ENCODE data around the gene ABHD16A.

ABHD16A gene

GRCh38 chr6:31689249-31690110 lies 13.6 kb downstream of the ABHD16A start:
- DNase-seq (ENCODE audit: low read depth), result no peak

- no peak for DNase-seq (ENCODE audit: low read depth)
Measured at GRCh38 chr6:31687860-31688693, 15.0 kb downstream of the ABHD16A start.

DNA sequence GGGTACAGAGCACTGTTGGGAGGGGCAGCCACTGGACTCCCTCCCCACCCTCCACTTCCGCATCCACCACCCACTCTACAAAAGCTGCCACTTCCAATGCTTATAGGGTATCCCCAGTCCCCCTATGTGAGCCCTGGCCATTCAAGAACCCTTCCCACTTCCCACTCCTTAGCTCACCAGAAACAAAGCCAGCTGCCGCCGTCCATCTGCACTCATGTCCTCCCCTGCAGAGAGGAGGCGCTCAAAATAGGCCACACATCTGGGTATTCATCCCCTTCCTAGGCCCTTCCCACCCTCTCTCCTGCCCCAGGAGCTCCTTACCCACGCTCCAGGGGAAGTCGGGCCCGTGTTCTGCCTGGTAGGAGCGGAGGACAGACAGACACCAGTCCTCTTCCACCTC lies 15.8 kb downstream of the ABHD16A start:
- DNase-seq (ENCODE audit: low read depth), result no peak

DNA sequence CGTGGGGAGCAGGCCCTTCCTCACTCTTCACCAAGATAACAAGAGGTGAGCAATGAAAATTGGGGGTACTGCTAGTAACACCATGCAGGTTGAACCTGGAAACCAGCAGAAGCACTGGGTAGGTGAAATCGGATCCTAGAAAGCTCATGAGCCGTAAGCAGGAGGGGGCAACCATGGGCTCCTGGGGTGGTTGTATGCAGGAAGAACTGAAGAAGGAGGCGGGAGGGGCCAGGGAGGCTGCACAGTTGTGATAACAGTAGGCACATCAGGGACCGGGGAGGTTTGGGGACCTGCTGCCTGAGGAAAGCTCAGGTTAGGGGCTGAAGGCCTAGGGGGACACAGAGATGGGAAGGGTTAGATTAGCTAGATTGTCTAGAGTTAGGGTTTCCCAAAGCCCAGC lies 16.6 kb downstream of the ABHD16A start:
- DNase-seq (ENCODE audit: low read depth), result no peak

DNA sequence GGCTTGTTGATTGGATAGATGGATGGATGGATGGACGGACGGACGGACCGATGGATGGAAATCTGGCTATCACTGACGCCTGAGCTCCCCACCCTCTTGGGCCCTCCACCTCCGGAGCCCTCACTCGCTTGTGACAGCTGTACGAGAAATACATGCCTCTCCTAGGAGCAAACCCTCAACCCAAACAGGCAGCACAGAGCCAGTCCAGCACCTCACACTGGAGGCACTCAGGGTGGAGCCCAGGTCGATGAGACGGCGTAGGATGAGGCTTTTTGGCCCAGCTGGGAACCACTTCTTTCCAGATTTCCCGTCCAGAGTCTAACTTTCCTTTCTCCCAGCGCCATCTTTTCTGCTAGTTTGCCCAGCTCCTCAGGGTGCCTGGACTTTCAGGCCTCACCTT lies 19.5 kb downstream of the ABHD16A start:
- no peak for DNase-seq (ENCODE audit: low read depth)

DNA sequence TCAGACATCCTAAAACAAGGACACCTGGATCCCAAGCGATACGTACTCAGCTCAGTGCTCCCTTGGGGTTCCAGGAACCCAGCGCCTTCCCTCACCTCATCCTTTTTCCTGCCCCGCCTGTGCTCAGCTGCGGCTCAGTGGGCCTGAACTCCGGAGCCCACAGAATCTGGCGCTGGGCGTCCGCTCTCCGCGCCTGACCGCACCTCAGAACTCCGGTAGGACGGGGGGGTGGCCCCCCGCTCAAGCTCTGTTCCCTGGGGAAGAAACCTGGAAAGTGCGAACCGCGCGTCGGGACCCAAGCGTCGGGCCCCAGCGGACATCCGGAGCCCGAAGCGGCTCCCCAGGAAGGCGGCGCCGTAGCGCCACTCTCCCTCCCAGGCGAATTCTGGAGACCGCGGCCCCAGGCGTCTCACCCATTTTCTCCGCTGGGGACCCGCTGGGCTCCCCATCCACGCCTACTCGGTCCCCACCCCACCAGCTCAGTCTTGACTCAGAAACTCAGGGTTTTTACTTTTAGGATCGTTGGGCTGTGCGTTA lies 21.9 kb downstream of the ABHD16A start:
- peak; percentile 60 for DNase-seq (ENCODE audit: low read depth)

DNA sequence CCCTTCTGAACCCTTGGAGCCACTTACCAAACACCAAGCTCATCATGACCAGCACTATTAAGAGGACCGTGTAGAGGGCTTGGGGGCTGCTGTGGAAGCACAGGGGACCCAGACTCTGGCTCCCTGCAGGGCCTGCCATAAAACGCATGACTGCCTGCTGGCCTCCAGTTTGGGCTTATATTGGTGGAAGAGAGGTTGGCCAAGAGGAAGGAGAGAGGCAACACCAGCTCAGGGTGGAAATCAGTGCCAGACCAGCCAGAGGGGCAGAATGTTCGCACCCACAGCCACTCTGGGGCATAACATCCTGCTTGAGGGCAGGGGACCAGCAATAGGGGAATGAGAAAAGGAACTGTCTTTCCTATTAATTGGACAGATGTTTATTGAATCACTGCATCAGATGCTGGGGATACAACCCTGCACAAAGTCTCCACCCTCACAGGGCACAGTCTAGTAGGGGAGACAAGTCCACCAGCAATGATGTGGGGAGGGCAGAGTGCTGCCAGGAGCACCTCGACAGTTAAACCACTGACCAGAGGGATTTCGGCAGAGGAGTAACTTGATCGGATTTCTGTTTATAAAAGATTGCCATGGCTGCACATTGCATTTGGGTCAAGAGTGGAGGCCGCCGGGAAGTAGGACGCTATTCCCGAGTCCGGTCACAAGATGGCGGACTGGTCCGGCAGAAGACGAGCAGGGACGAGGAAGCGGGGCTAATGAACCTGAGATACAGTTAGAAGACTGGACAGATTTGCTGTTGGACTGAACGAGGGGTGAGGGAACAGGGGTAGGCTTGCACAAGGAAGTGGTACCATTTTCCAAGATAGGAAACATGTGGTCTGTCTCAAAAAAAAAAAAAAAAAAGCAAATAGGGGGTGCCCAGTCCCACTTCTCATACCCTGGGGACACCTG lies 22.6 kb downstream of the ABHD16A start, which contains the start of gene LY6G5C:
LY6G5C (minus strand) TSS at position 842 of the 909 bp plus-strand sequence; CDS start at position 148, 694 bp downstream.
- peak; percentile 90 for DNase-seq (ENCODE audit: low read depth)

GRCh38 chr6:31677955-31678354 lies 25.2 kb downstream of the ABHD16A start:
- no peak for DNase-seq (ENCODE audit: low read depth)

DNA sequence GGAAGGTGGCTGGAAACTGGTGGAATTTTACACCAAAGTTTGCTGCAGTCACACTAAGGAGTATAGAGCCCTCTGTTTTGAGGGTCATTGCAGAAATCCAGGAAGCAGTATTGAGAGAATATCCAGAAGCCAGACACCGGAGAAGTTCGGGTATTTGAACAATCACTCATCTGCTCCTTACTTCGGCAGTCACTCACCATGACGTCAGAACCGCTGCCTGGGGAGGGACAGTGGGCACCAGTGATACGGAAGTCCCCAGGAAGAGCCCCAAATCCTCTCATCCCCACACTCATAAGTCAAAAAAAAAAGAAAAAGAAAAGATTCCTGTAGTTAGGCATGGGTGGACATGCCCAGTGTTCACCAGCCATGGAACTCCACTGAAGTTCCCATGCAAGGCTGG lies 26.2 kb downstream of the ABHD16A start:
- DNase-seq (ENCODE audit: low read depth), result no peak

- DNase-seq (ENCODE audit: low read depth), result no peak
Measured at GRCh38 chr6:31676322-31676903, 26.7 kb downstream of the ABHD16A start.

GRCh38 chr6:31669676-31670075 lies 33.4 kb downstream of the ABHD16A start, which contains the start of gene LY6G5B:
LY6G5B (plus strand) TSS chr6:31669976; CDS start chr6:31670951, 975 bp downstream.
- no peak for DNase-seq (ENCODE audit: low read depth)

GRCh38 chr6:31666337-31666965 lies 36.7 kb downstream of the ABHD16A start:
- DNase-seq (ENCODE audit: low read depth), result peak; percentile 34

DNA sequence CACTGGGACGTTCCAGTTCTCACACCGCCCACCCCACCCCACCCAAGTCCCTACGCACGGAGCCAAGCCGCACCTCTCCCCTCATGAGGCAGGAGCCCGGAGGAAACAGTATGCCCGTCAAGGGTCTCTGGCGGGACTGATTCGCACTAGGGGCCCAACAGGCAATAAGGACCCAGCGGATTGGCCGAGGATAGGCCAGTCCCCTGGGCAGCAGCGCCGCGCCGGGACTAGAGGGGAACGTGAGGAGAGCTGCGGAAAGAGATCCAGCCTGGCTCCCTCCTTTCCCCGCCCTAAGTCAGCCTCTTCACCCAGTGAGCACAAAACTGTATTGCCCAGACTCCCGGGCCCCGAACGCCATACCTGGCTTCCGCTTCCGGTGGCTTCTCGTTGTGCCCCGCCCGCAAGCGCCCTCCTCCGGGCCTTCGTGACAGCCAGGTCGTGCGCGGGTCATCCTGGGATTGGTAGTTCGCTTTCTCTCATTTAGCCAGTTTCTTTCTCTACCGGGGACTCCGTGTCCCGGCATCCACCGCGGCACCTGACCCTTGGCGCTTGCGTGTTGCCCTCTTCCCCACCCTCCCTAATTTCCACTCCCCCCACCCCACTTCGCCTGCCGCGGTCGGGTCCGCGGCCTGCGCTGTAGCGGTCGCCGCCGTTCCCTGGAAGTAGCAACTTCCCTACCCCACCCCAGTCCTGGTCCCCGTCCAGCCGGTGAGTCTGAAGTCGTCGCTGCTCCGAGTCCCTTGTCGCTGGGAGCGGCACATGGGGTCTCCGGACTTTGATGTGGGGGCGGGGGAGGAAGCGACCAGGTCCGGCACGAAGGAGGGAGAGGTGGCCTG lies 37.4 kb downstream of the ABHD16A start, which contains the start of gene CSNK2B:
CSNK2B (plus strand) TSS at position 580 of the 836 bp plus-strand sequence. CDS start 752 bp downstream, outside the sequence.
- DNase-seq (ENCODE audit: low read depth), result peak; percentile 98

DNA sequence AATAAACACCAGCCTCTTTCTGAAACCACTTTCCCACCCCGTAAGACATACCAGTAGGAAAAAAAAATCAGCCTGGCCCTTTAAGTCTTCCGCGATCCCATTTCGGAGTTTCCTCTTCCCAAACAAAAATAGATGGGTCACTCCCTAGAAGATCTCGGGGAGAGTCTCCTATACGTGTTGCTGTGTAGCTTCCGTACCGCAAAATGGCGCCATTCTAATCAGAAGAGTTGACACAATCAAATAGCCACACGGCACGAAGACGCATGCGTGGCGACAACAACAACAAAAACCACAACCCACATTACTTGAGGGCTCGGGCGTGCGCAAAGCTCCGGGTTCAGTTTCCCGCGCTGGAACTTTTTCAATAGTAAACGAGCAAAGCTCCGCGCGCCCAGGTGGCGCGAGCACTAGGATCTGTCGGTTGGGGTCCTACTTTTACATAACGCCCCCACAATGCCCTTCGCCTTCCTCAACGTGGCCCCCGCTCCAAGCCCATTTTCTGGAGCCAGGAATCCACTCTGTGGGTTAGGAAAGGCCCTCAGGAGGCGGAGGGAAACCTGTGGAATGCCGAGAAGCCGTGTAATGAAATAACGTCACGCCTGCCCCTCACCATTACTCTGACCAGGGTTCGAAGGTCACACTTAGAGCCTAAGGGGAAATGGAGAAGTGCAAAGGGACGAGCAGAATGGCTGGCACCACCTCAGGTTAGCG lies 38.2 kb downstream of the ABHD16A start, which contains the start of gene GPANK1:
GPANK1 (minus strand) TSS at position 208 of the 711 bp plus-strand sequence. CDS start 519 bp downstream, outside the sequence.
- DNase-seq (ENCODE audit: low read depth), result peak; percentile 97

DNA sequence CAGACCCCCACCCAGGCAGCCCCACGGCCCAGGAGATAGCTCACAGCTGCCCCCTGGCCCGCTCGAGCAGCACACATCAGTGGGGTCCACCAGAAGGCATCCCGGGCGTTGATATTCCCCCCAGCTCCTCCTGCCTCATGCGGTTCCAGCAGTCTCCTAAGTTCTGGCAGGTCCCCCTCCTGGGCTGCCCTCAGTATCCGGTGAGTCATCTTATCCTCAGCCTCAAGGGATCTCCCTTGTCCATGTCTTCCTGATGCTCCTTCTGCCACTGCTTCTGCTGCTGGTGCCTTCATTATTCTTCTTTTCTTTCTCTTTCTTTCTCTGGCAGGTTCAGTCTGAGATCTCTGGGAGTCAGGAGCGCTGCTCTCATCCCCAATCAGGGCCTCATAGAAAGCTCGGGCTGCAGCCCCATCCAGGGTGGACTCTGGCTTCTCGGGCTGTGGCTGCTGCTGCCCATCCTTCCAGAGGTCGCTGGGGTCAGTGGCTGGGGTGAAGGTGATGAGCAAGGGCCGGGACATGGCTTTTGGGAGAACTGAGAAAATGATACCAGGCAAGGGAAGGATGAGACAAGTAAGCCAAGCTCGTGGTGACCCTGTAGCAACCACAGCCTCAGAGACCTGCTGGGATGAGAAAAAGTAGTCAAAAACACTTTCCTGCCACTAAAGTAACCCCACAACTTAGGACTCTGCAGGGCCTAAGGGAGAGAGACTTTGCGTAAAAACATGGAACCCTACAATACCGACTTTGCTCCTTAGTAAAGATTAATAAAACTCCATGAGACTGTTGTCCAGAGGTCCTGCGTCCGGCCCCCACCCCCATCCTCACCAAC lies 38.9 kb downstream of the ABHD16A start:
- peak; percentile 89 for DNase-seq (ENCODE audit: low read depth)

DNA sequence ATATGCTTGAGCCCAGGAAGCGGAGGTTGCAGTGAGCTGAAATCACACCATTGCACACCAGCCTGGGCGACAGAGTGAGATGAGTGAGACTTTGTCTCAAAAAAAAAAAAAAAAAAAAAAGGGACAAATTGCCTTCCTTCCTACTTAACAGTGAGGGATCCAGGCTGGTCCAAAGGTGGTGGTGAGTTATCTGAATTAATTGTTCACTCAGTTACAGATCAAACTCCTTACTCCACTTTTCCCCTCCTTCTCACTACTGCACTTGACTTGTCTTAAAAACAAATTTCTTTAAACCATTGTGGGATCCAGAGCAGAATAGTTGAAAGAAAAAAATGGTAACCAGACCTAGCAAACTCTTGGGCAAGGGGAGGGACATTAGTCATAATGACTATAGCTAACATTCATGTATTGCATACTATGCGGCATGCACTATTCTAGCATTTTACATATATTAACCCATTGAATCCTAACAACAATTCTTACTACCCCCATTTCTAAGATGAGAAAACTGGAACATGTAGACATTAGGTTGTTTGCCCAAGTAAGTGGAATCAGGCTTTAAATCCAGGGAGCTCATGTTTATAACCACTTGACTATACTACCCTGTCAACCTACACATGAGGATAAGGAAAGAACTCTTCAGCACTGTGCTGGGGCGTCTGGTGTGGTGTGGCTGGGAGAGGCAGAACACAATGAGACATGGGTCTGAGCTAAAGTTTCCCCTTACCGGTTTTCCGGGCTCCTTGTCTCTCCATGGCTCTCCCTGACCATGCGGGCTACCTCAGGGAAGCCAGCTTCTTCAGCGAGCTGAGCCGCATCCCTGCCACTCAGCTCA lies 39.8 kb downstream of the ABHD16A start:
- DNase-seq (ENCODE audit: low read depth), result peak; percentile 23

All from EH (cell line).